OCI-LY7 (cell line): ENCODE results near the gene CD86. TPM values are rescaled to one million over a fixed set of nuclear protein-coding genes. Genes with fewer than 3 reads are reported as not detected.
"Not testable (repeated sequence)": the region's sequence is repeated elsewhere in the genome, so short reads cannot be mapped to it uniquely, and the experiment has no call there.

ENCODE experiments used
- BruUV-seq: library from RNA; stranded (reverse); fragments of 400-500 nt; replicated peaks from 2 replicates; lab custom pipeline; 2021; lab: Mats Ljungman, UMichigan
- CTCF ChIA-PET: fragments of 300-600 bp; sonication (Branson Sonifier 250); formaldehyde crosslinking; loops from one replicate; lab custom pipeline; 2022; ENCODE audit warnings: antibody characterized with exemption; ENCODE audit not compliant: unreplicated experiment; lab: Charles Lee
- POLR2A ChIA-PET: fragments of 300-600 bp; sonication (Branson Sonifier 250); formaldehyde crosslinking; loops from one replicate; lab custom pipeline; 2022; ENCODE audit warnings: antibody characterized with exemption; lab: Charles Lee
- DNase-seq: peaks from one replicate; pipeline ENCODE4 v3.0.0-alpha.2; 2015; ENCODE audit warnings: low spot score
- H2AFZ ChIP-seq: fragments of 200-600 bp; sonication (generic), shearing (Covaris generic); 2 replicates; pipeline ENCODE4 v1.6.1; 2014; ENCODE audit warnings: mild to moderate bottlenecking, antibody characterized with exemption, low read length, moderate library complexity
- H3K27ac ChIP-seq: fragments of 200-600 bp; sonication (generic); 2 replicates; pipeline ENCODE4 v1.5.1; 2014; ENCODE audit warnings: mixed run types, low read depth, mild to moderate bottlenecking, moderate library complexity, low read length, inconsistent platforms; ENCODE audit not compliant: poor library complexity, severe bottlenecking
- H3K36me3 ChIP-seq: fragments of 200-600 bp; sonication (generic); 2 replicates; pipeline ENCODE4 v1.6.1; 2014; ENCODE audit warnings: mild to moderate bottlenecking, antibody characterized with exemption, low read length, moderate library complexity, mixed read lengths; ENCODE audit not compliant: insufficient read depth
- H3K4me1 ChIP-seq: fragments of 200-600 bp; sonication (generic); 2 replicates; pipeline ENCODE4 v1.5.1; 2014; ENCODE audit warnings: mild to moderate bottlenecking, low read length; ENCODE audit not compliant: insufficient read depth, poor library complexity, severe bottlenecking
- H3K4me2 ChIP-seq: fragments of 200-600 bp; sonication (generic); 2 replicates; pipeline ENCODE4 v1.6.1; 2014; ENCODE audit warnings: mild to moderate bottlenecking, low read length
- H3K4me3 ChIP-seq: fragments of 200-600 bp; sonication (generic); 2 replicates; pipeline ENCODE4 v1.5.1; 2014; ENCODE audit warnings: mild to moderate bottlenecking, low read depth, low read length; ENCODE audit not compliant: poor library complexity, severe bottlenecking
- H3K79me2 ChIP-seq: fragments of 200-600 bp; sonication (generic); 2 replicates; pipeline ENCODE4 v1.6.1; 2016; ENCODE audit warnings: low read depth, mild to moderate bottlenecking, low read length, moderate library complexity, mixed read lengths; ENCODE audit not compliant: insufficient read depth
- H3K9me2 ChIP-seq: fragments of 200-600 bp; sonication (generic); 2 replicates; pipeline ENCODE4 v1.6.1; 2016; ENCODE audit warnings: mild to moderate bottlenecking, low read length, mixed read lengths; ENCODE audit not compliant: insufficient read depth
- H3K9me3 ChIP-seq: fragments of 200-600 bp; sonication (generic); 2 replicates; pipeline ENCODE4 v1.6.1; 2014; ENCODE audit warnings: mild to moderate bottlenecking, mixed run types, low read length, mixed read lengths
- H4K20me1 ChIP-seq: fragments of 200-600 bp; sonication (generic); 2 replicates; pipeline ENCODE4 v1.6.1; 2014; ENCODE audit warnings: mild to moderate bottlenecking, antibody characterized with exemption, low read length, moderate library complexity, mixed read lengths; ENCODE audit not compliant: insufficient read depth
- EZH2phosphoT487 ChIP-seq: fragments of 200-600 bp; sonication (generic); IDR thresholded peaks from 2 replicates; pipeline ENCODE4 v1.6.1; 2018; ENCODE audit warnings: low read depth, borderline replicate concordance, mild to moderate bottlenecking, mixed run types, antibody characterized with exemption, low read length, moderate library complexity, mixed read lengths
- intact Hi-C: fragments of 100-400 bp; cut with micrococcal nuclease; formaldehyde crosslinking; loops from one replicate; pipeline ENCODE4 v1.10.0; 2022; ENCODE audit not compliant: unreplicated experiment
- total RNA-seq, 2 experiments: library from RNA; depleted of rRNA in 1 of 2; stranded (reverse); fragments of >200 nt in 1 of 2; shearing (Covaris generic) in 1 of 2; gene quantifications; 2 replicates each; pipeline ENCODE4 v1.2.3, GENCODE V29; 2014 to 2022
- TF ChIP-seq, protein P1 (sequence below): fragments of 200-600 bp; sonication (generic); conservative IDR thresholded peaks from 2 replicates; pipeline ENCODE4 v1.5.1; 2014; ENCODE audit warnings: mild to moderate bottlenecking, antibody characterized with exemption, low read length, moderate library complexity, mixed read lengths

Gene CD86
- total RNA-seq, 2 experiments from 2014 or later = 13.5 to 18.9 TPM

DNA sequence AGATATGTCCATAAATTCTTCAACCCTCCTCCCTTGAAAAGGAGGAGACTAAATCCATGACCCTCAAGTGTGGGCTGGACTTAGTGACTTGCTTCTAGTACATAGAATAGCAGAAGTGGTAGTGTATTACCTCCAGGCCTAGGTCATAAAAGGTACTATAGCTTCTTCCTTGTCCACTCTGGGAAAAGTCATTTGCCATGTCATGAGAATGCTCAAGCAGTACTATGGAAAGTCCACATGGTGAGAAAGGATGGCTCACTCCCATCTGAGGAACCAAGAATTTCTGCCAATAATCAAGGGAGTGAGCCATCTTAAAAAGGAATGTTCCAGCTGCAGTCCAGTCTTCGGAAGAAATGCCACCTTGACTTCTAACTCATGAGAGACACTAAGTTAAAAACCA is 22.6 kb upstream of the CD86 start:
- intact Hi-C loops = no loop called here
- H4K20me1 ChIP-seq = no peaks in the 10 kb centered on the region
- TF ChIP-seq, protein P1, sequence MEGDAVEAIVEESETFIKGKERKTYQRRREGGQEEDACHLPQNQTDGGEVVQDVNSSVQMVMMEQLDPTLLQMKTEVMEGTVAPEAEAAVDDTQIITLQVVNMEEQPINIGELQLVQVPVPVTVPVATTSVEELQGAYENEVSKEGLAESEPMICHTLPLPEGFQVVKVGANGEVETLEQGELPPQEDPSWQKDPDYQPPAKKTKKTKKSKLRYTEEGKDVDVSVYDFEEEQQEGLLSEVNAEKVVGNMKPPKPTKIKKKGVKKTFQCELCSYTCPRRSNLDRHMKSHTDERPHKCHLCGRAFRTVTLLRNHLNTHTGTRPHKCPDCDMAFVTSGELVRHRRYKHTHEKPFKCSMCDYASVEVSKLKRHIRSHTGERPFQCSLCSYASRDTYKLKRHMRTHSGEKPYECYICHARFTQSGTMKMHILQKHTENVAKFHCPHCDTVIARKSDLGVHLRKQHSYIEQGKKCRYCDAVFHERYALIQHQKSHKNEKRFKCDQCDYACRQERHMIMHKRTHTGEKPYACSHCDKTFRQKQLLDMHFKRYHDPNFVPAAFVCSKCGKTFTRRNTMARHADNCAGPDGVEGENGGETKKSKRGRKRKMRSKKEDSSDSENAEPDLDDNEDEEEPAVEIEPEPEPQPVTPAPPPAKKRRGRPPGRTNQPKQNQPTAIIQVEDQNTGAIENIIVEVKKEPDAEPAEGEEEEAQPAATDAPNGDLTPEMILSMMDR = no peak
- TF ChIP-seq EZH2phosphoT487 = no peak
- CTCF ChIA-PET = interaction anchor here (0.6 kb wide), 1 partner anchor 122 kb away, joined by 3 read pairs; no protein-coding TSS in a partner anchor
- H3K4me2 ChIP-seq = no peak overlapping the region
- H3K4me1 ChIP-seq = peaks cover 18% of the 10 kb centered on the region
- POLR2A ChIA-PET = interaction anchor here (0.6 to 1.0 kb wide), 3 partner anchors 8 to 43 kb away, joined by 3 read pairs; no protein-coding TSS in a partner anchor
- no peaks in the 10 kb centered on the region for H3K79me2 ChIP-seq
- peaks cover 43% of the 10 kb centered on the region for H3K9me3 ChIP-seq
- no TSS peak for BruUV-seq
- H3K4me3 ChIP-seq = no peak overlapping the region
- no peak for DNase-seq
- H3K27ac ChIP-seq = no peak overlapping the region
- peaks cover 37% of the 10 kb centered on the region for H3K36me3 ChIP-seq
- H3K9me2 ChIP-seq = no peaks in the 10 kb centered on the region
- H2AFZ ChIP-seq = no peak overlapping the region

DNA sequence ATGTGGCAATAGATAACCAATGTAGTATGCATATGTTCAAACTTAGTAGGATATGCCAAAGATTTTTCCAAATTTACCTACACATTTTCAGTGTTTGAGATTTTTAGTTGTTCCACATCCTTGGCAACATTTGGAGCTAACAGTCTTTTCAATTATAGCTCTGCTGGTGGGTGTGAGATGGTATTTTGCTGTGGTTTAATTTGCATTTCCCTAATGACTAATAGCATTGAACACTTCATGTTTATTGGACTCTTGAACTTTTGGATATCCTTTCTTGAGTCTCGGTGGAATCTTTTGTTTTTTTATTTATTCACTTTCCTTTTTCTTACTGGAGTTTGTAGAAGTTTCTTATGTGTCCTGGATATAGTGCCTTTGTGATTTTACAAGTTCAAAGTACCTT is 22.1 kb upstream of the CD86 start:
- no peak overlapping the region for H3K27ac ChIP-seq
- no peaks in the 10 kb centered on the region for H3K79me2 ChIP-seq
- H4K20me1 ChIP-seq = no peaks in the 10 kb centered on the region
- H3K36me3 ChIP-seq = peaks cover 42% of the 10 kb centered on the region
- H3K4me3 ChIP-seq = no peak overlapping the region
- ChIA-PET POLR2A (interaction anchor here (0.6 to 1.0 kb wide), 4 partner anchors 9 to 42 kb away, joined by 3 read pairs; no protein-coding TSS in a partner anchor), CTCF (no interaction called here)
- peaks cover 18% of the 10 kb centered on the region for H3K4me1 ChIP-seq
- no peak overlapping the region for H3K4me2 ChIP-seq
- H3K9me3 ChIP-seq = peaks cover 48% of the 10 kb centered on the region
- DNase-seq = no peak
- BruUV-seq = no TSS peak
- no peak overlapping the region for H2AFZ ChIP-seq
- TF ChIP-seq EZH2phosphoT487 = no peak
- TF ChIP-seq, protein P1 = no peak
- H3K9me2 ChIP-seq = no peaks in the 10 kb centered on the region
- intact Hi-C loops = no loop called here

DNA sequence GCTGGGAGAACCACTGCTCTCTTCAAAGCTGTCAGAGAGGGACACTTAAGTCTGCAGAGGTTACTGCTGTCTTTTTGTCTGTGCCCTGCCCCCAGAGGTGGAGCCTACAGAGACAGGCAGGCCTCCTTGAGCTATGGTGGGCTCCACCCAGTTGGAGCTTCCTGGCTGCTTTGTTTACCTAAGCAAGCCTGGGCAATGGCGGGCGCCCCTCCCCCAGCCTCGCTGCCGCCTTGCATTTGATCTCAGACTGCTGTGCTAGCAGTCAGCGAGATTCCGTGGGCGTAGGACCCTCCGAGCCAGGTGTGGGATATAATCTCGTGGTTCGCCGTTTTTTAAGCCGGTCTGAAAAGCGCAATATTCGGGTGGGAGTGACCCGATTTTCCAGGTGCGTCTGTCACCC is 7.9 kb upstream of the CD86 start:
- BruUV-seq, H3K4me2 ChIP-seq, H3K9me3 ChIP-seq, H3K4me1 ChIP-seq, H3K9me2 ChIP-seq, H3K36me3 ChIP-seq, H3K4me3 ChIP-seq, H2AFZ ChIP-seq, H3K27ac ChIP-seq, intact Hi-C loops, H4K20me1 ChIP-seq, DNase-seq, CTCF ChIA-PET, H3K79me2 ChIP-seq: not testable (repeated sequence)
- POLR2A ChIA-PET = interaction anchor here (1.2 to 3.4 kb wide), 2 partner anchors 22 to 44 kb away, joined by 3 to 10 read pairs; no protein-coding TSS in a partner anchor

DNA sequence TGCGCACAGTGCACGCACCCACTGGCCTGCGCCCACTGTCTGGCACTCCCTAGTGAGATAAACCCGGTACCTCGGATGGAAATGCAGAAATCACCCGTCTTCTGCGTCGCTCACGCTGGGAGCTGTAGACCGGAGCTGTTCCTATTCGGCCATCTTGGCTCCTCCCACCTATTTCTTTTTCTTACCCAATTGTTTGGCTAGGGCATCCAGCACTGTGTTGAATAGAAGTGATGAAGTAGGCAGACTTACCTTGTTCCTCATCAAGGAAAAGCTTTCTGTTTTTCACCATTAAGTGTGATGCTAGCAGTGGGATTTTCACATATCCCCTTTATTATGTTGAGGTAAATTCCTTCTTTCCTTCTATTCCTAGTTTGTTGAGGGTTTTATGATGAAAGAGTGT is 7.4 kb upstream of the CD86 start:
- H3K9me3 ChIP-seq, CTCF ChIA-PET, H3K9me2 ChIP-seq, H3K27ac ChIP-seq, H3K4me1 ChIP-seq, BruUV-seq, intact Hi-C loops, H3K36me3 ChIP-seq, H4K20me1 ChIP-seq, H3K79me2 ChIP-seq, H3K4me3 ChIP-seq, H2AFZ ChIP-seq, H3K4me2 ChIP-seq, DNase-seq: not testable (repeated sequence)
- POLR2A ChIA-PET = interaction anchor here (1.2 to 3.4 kb wide), 3 partner anchors 17 to 44 kb away, joined by 3 to 10 read pairs (median 5); no protein-coding TSS in a partner anchor
